Activated CD4-positive, CD25-positive, alpha-beta regulatory T cell (primary cell): Measurements from ENCODE around the gene PLA2G6.

Source experiments
- DNase-seq, 4 experiments: peaks; one replicate each; lab custom pipeline; 2025; lab: John Stamatoyannopoulos, UW

Gene PLA2G6

DNA sequence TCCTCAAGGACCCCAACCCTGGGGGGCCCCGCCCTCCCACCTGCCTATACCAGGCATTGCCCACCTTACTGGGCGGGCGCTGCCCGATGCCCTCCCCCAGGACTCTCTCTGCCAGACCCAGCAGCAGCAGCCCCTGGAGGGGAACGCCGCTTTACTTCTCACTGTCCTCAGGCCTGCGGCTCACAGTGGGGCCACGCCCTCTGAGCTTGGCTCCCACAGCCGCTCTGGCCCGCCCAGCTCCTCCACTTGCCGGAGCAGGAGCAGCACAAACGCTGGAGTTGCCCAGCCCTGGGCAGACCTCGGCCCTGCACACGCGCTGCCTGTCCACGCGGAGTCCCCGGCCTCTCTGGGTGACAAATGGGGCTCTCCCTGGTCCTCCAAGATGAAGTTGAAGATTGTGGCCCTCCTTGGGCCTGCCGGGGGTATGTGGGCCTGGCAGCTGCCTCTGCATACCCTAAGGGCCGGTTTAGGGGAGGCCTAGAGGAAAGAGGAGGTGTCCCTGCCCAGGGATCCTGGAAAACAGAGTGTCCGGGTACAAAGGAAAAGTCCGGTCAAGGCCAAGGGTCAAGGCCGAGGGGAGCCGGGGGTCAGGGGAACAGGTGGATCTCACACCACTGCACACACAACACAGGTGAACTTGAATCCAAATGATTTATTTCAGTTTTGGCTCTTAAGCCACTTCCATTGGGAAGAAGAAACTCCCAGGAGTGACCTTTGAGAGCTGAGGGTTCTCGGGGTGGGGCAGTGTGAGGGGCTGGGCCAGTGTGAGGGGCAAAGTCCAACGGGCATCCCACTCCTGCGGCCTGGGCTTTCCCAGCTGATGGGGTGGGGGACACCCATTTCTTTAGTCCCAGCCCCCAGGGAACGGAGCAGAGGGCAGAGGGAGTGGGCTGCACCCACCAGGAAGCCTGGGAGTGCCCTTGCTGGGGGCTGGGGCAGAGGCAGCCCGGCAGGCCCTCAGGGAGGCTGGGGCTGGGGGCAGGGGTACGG is 70.5 kb downstream of the PLA2G6 start:
- no peak for DNase-seq

DNA sequence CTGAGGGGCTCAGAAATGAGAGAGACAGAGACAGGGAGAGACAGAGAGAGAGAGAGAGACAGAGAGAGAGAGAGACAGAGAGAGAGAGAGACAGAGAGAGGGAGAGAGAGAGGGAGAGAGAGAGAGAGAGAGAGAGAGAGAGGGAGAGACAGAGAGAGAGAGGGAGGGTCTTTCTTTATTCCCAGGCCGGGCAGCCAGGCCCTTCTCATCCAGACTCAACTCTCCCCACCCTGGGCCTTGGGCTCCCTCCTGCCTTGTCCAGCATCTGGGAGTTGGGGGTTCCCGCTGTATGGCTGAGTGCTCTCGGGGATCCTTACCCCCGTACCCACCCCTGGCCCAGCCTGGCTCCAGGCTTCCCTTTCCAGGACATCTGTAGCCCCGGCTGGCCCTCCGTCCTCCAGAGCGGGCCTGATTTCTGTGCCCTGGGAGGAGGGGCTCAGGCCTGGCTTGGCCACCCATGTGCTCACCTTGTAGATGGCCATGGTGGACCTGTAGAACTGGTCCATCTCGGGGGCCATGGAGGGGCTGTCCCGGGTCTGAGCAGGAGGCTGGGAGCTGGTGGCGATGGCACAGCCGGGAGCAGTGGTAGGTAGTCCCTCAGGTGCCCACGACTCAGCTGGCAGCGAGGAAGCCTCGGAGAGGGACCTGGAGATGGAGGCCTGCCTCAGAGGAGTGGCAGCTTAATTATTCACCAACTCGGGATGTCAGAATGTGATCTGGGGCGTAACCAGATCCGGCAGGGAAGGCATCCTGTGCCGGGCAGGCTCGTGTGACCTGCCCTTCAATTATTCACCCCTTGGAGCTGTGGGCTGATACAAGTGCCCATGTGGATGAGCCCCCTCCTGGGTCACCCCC is 71.4 kb downstream of the PLA2G6 start, which contains the start of gene BAIAP2L2:
BAIAP2L2 (minus strand) TSS at position 677 of the 855 bp plus-strand sequence; CDS start at position 518, 159 bp downstream.
- no peak for DNase-seq

DNA sequence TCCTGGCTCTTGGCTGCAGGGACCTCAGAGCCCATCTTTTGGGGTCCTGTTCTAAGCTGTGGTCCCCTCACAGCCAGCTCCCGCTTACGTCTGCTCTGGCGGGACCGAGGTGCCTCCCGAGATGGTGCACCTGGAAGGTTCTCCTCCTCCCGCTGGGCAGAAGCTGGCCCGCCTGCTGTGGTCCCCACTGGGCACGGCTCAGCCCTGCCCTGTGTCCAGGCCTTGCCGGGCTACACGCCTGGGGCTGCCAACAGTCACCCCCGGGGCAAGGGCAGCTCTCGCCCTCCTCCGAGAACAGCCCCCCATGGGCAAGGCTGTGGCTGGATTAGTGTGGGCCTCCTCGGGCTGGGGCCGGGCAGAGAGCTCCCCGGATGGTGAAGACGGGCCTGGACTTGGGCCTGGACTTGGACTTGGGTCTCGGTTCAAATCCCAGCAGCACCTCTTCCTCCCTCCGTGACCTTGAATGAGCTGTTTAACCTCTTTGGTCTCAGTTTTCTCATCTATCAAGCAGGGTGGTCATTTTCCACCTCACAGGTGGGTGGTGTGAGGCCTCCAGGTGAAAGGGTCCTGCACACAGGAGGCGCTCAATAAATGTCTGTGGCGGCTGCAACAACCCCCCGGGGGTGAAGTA is 72.1 kb downstream of the PLA2G6 start:
- no peak for DNase-seq

- DNase-seq: no peak
These were observed 72.9 kb downstream of the PLA2G6 start for GRCh38 chr22:38108561-38109319.

DNA sequence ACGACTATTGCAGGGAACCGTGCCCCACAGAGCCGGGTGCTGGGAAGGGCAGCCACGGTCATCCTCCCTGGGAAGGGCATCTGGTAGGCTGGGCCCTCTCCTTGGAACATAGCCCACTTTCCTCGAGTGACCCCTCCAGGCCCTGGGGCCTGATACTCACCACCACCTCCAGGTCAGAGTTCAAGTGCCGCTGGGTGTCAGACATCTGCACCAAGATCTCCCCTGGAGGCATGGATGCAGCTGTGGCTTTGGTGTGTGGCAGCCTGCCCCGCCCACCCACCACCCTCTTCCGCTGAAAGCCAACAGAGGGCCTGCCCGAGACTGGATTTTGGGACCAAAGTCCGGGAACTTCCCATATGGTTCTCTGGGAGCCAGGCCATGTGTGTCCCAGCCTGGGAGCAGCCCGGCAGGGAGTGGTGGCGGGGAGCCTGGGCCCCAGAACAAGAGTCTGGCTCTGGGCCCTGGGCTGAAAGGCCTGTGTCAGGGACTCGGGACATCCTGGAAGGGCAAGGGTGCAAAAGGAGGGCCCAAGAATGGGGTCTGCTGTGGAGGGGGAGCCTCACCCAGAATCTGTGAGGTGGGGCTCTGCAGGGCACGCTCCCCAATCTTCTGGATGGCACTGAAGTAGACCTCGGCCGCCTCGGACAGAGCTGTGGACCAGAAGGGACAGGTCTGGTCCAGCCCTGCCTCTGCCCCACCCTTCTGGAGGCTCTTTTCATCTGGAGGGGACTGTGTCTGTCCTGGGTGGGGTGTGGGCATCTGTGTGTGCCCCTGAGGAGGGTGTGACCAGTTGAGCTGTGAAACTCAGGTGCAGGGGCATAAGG is 73.7 kb downstream of the PLA2G6 start:
- no peak for DNase-seq

GRCh38 chr22:38106814-38107578 is 74.6 kb downstream of the PLA2G6 start:
- no peak for DNase-seq

DNA sequence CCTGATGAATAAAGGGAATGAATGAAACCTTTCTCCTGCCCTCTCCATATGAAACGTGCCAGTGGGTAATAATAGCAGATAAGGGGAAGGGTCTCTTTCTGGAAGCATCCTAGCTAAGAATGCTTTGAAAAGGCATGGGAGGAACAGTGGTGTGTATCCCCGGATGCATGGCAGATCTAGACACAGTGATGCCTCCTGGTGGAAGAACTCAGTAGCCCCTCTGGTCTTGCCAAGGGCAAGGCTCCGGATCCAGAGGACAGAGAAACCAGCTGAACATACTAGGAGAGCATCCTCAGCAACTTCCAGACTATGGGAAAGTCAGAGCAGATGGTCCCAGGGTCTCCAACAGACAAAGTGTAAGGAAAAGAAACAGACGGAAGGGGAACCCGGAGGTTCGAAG is 77.5 kb downstream of the PLA2G6 start:
- DNase-seq: no peak

GRCh38 chr22:38103641-38104040 is 78.0 kb downstream of the PLA2G6 start:
- DNase-seq: no peak

DNA sequence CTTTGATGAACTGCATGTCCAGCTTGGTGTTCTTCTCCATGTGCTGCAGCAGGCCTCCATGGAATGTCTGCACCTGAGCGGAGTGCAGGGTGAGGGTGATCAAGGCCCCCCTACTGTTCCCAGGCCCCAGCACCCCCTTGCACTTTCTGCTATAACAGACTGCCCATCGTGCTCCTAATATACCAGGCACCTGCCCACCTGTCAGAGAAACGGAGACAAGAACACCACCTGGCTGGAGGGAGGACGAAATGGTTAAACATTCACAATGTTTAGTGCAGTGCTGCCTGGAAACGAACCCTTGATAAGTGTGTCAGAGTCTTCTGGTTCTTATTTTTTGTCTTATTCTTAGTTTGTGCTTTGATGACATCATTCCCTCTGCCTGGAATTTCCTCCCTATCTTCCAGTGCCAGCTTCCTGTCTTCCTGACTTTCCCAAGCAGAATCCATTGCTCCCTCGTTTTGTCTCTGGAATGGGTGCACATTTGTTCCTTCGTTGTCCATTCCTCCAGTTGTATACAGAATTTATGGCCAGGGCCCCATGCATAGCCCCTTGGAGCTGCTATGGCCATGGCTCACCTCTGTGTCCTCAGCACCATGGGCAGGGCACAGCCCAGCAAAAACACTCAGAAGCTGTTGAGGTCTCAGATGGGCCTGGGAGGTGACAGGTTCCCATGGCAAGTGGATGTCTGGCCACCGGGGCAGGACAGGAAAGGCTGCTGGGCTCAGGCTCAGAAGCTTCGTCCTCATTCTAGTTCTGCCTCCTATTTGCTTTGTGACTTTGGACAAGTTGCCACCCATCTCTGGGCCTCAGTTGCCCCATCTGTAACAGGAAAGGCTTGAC is 83.0 kb downstream of the PLA2G6 start:
- DNase-seq: no peak

DNA sequence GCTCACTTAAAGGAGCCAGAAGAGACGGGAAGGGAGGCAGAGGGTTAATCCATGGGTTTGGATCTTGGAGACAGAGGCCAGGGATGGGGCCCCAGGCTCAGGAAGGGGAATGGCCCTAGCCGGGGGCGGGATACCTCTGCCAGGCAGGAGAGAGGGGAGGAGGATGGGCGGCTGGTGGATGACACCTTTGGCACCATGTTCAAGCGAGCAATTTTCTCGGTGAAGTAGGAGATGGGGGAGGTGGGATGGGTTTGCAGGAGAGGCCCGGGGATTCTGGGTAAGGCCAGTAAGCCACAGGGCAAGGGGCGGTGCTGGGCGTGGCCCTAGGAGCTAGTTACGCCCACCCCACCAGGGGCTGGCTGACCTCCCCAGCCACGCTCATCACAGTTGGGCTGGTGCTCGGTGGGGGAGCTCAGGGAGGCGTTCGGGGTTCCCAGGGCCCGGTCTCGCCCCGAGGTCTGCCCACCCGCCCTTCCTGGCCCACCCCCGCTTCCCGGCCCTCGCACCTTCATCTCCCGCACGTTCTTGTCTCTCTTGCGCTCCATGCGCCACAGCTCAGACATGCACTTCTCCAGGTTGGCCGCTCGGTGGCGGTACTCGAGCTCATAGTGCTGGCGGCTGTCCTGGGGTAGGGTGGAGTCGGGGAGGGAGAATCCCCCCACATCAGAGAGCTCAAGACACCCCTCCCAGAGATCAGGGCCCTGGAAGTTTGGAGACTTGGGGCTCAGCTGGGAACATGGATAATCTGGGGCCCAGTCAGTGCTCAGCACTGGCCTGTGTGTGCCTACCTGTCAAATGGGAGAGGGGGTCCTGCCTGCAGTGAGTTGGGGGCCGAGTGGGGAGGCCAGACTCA is 83.8 kb downstream of the PLA2G6 start:
- no peak for DNase-seq

- DNase-seq: no peak
These were observed 84.6 kb downstream of the PLA2G6 start for GRCh38 chr22:38097058-38097457.

- no peak for DNase-seq
These were observed 92.2 kb downstream of the PLA2G6 start for GRCh38 chr22:38089474-38089851.

- no peak for DNase-seq
These were observed 92.8 kb downstream of the PLA2G6 start for GRCh38 chr22:38088629-38089473.

GRCh38 chr22:38087855-38088254 is 93.8 kb downstream of the PLA2G6 start:
- DNase-seq: no peak

- DNase-seq: no peak
These were observed 94.7 kb downstream of the PLA2G6 start for GRCh38 chr22:38086942-38087341.

- DNase-seq: no peak
These were observed 95.4 kb downstream of the PLA2G6 start for GRCh38 chr22:38086001-38086845.
